Measurements from ENCODE around the gene PID1. TPM values are rescaled to one million over a fixed set of nuclear protein-coding genes. Genes with fewer than 3 reads are reported as not detected.

The PID1 gene
- total and polyA plus RNA-seq, 4 donors = 13.3 to 52.0 (median 45.7) TPM

DNA sequence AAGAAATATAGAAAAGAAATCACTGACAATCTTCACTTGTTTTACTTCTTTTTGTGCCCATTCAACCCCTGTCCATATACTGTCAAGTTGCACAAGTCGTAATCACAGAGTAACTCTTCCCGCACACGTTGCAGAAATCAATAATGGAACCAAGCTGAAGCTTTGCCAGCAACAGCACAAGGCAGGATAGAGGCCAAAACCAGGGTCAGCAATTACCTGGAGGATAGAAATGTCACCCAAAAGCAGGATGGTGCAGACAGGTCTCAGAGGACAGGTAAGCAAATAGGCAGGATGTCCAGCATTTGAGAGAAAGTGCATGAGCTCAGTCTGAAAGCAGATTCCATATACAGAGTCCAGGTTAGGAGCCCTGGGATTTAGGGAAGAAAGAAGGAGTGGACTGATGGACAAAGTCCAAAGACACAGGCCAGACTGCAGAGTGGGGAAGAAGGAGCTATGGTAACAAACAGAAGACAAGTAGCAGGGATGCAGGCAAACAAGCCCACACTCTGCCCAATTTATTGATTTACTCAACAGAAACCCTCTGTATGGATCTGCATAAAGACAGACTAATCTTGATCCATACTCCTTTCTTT is 52.7 kb downstream of the PID1 start:
- peak overlapping the region; percentile 17 to 58 for H3K27ac ChIP-seq (ENCODE audit: low read depth in 1 of 2, low read length in 2 of 2)
- TF ChIP-seq RAD21 (IDR thresholded peaks at IDR 0.05) (peak; percentile 55 to 67), JUND (IDR thresholded peaks at IDR 0.05) (peak; percentile 50 to 61), SP1 (IDR thresholded peaks at IDR 0.05) (peak; percentile 44), GABPA (IDR thresholded peaks at IDR 0.05 in 1 of 2, conservative IDR thresholded peaks at IDR 0.05 in 1 of 2) (no peak), ZBTB33 (IDR thresholded peaks at IDR 0.05) (peak; percentile 76), YY1 (IDR thresholded peaks at IDR 0.05) (peak; percentile 87), NR2F2 (IDR thresholded peaks at IDR 0.05) (peak; percentile 28), HNF4A (conservative IDR thresholded peaks at IDR 0.05) (peak; percentile 81 to 86), TAF1 (conservative IDR thresholded peaks at IDR 0.05) (no peak), FOXA1 (IDR thresholded peaks at IDR 0.05) (peak; percentile 46), HNF4G (IDR thresholded peaks at IDR 0.05) (peak; percentile 58), EGR1 (IDR thresholded peaks at IDR 0.05; ENCODE audit: low read depth in 2 of 2) (no peak), FOXA2 (IDR thresholded peaks at IDR 0.05) (peak; percentile 54), CTCF (IDR thresholded peaks at IDR 0.05; ENCODE audit: low read depth, low read length, missing input control) (no peak), RXRA (IDR thresholded peaks at IDR 0.05) (peak; percentile 77 to 83)
- TF ChIP-seq, protein P1, sequence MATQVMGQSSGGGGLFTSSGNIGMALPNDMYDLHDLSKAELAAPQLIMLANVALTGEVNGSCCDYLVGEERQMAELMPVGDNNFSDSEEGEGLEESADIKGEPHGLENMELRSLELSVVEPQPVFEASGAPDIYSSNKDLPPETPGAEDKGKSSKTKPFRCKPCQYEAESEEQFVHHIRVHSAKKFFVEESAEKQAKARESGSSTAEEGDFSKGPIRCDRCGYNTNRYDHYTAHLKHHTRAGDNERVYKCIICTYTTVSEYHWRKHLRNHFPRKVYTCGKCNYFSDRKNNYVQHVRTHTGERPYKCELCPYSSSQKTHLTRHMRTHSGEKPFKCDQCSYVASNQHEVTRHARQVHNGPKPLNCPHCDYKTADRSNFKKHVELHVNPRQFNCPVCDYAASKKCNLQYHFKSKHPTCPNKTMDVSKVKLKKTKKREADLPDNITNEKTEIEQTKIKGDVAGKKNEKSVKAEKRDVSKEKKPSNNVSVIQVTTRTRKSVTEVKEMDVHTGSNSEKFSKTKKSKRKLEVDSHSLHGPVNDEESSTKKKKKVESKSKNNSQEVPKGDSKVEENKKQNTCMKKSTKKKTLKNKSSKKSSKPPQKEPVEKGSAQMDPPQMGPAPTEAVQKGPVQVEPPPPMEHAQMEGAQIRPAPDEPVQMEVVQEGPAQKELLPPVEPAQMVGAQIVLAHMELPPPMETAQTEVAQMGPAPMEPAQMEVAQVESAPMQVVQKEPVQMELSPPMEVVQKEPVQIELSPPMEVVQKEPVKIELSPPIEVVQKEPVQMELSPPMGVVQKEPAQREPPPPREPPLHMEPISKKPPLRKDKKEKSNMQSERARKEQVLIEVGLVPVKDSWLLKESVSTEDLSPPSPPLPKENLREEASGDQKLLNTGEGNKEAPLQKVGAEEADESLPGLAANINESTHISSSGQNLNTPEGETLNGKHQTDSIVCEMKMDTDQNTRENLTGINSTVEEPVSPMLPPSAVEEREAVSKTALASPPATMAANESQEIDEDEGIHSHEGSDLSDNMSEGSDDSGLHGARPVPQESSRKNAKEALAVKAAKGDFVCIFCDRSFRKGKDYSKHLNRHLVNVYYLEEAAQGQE (IDR thresholded peaks at IDR 0.05) = peak; percentile 53
- TF ChIP-seq, protein P2, sequence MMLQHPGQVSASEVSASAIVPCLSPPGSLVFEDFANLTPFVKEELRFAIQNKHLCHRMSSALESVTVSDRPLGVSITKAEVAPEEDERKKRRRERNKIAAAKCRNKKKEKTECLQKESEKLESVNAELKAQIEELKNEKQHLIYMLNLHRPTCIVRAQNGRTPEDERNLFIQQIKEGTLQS (IDR thresholded peaks at IDR 0.05) = no peak
- TF ChIP-seq, protein P3, sequence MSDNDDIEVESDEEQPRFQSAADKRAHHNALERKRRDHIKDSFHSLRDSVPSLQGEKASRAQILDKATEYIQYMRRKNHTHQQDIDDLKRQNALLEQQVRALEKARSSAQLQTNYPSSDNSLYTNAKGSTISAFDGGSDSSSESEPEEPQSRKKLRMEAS (IDR thresholded peaks at IDR 0.05) = peak; percentile 87
- DNase-seq (ENCODE audit: low spot score) = no peak

More for the DNA sequence above, 52.7 kb downstream of the PID1 start:
- Histone ChIP-seq H3K4me3 (ENCODE audit: low read depth in 1 of 3, low read length in 3 of 3) (no peak overlapping the region), H3K9ac (ENCODE audit: low read depth in 1 of 2, low read length in 2 of 2) (no peak overlapping the region), H3K27me3 (ENCODE audit: control insufficient read depth in 4 of 4, insufficient read depth in 4 of 4, low read length in 3 of 4) (no peaks in the 10 kb centered on the region), H3K9me3 (ENCODE audit: control insufficient read depth in 4 of 4, low read length in 3 of 4) (no peaks in the 10 kb centered on the region), H3K4me1 (ENCODE audit: control insufficient read depth in 4 of 4, insufficient read depth in 4 of 4, low read length in 3 of 4) (peaks cover 4 to 20% (median 16%) of the 10 kb centered on the region in 4 donors), H3K36me3 (ENCODE audit: control insufficient read depth in 4 of 4, insufficient read depth in 3 of 4, low read depth in 1 of 4, low read length in 3 of 4) (peaks cover 0 to 8% (median under 1%) of the 10 kb centered on the region in 4 donors)
- 25% methylated on average over 3 of the region's 3 CpGs for WGBS
